GM12865 (cell line): ENCODE results near the gene IPO11.

Experiments used
- DNase-seq: peaks from one replicate; pipeline ENCODE4 v3.0.0; 2010; ENCODE audit warnings: low read depth
- H3K4me3 ChIP-seq: 2 replicates; pipeline ENCODE4 v1.5.1; 2011; ENCODE audit warnings: mild to moderate bottlenecking, low read depth, low read length, control low read depth
- TF ChIP-seq, protein P1 (sequence below): IDR thresholded peaks from 2 replicates; pipeline ENCODE4 v1.5.1; 2011; ENCODE audit warnings: low read length, control low read depth, low read depth, inconsistent platforms; ENCODE audit not compliant: insufficient read depth; ENCODE audit errors: missing control alignments

Gene IPO11

DNA sequence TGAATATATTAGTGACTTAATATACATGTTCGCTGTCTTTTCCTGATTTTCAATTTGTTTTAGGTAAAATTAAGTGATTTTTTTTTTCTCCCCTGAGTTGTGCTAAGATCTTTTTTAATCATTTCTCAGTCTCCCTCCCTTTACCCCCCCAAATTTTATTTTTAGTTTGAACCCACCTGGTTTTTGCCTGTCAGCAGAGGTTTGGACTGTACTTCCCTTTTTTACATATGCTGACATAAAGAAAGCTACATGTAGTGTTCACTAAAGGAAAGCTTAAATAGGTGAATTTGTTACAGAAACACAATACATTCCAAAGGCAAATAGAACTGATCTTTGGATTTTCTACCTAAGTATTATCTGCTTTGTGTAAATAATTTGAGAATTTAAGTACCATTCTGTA, 82.2 kb downstream of the IPO11 start:
- TF ChIP-seq, protein P1, sequence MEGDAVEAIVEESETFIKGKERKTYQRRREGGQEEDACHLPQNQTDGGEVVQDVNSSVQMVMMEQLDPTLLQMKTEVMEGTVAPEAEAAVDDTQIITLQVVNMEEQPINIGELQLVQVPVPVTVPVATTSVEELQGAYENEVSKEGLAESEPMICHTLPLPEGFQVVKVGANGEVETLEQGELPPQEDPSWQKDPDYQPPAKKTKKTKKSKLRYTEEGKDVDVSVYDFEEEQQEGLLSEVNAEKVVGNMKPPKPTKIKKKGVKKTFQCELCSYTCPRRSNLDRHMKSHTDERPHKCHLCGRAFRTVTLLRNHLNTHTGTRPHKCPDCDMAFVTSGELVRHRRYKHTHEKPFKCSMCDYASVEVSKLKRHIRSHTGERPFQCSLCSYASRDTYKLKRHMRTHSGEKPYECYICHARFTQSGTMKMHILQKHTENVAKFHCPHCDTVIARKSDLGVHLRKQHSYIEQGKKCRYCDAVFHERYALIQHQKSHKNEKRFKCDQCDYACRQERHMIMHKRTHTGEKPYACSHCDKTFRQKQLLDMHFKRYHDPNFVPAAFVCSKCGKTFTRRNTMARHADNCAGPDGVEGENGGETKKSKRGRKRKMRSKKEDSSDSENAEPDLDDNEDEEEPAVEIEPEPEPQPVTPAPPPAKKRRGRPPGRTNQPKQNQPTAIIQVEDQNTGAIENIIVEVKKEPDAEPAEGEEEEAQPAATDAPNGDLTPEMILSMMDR: no peak
- no peak for DNase-seq
- no peak overlapping the region for H3K4me3 ChIP-seq

DNA sequence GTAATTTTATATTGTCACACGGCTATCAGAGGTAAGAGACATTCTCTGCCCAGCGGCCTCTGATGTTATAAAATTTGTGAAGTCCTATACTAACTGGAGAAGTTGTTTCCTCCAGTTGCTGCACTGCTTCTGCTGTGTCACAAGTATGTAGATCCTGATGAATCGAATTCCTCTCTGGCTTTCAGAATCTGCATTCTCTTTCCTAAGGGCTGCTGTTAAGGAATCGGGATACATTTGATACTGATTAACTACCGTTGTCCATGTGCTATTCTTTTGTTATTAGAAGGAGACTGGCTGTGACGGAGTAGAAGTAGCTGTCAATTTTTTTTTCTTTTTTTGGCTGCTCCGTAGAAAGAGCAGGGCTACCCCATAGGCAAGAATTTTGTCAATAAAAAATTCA, 84.3 kb downstream of the IPO11 start:
- H3K4me3 ChIP-seq: no peak overlapping the region
- TF ChIP-seq, protein P1: no peak
- no peak for DNase-seq

DNA sequence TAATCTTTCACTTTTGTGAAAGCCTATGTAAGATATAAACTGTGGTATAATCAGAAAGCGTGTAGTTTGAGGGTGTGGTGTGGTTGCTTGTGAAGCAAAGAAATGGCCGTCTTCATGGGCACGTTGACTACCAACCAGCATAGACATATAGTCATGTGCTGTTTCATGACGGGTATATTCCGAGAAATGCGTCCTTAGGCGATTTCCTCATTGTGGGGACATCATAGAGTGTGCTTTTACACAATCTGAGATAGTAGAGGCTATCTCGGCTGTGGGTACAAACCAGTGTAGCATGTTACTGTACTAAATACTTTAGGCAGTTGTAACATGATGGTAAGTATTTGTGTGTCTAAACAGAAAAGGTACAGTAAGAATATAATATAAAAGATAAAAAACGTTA, 86.4 kb downstream of the IPO11 start:
- TF ChIP-seq, protein P1: no peak
- DNase-seq: no peak
- no peak overlapping the region for H3K4me3 ChIP-seq

DNA sequence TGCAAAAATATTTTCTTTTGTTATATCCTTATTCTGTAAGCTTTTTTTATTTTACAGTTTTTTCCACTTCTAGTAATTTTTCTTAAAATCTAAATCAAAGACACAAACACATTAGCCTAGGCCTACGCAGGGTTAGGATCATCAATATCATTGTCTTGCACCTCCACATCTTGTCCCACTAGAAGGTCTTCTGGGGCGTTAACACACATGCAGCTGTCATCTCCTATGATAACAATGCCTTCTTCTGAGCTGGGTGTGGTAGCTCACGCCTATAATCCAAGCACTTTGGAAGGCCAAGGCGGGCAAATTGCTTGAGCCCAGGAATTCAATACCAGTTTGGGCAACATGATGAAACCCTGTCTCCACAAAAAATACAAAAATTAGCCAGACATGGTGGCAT, 87.2 kb downstream of the IPO11 start:
- TF ChIP-seq, protein P1: no peak
- no peak for DNase-seq
- H3K4me3 ChIP-seq: no peak overlapping the region

DNA sequence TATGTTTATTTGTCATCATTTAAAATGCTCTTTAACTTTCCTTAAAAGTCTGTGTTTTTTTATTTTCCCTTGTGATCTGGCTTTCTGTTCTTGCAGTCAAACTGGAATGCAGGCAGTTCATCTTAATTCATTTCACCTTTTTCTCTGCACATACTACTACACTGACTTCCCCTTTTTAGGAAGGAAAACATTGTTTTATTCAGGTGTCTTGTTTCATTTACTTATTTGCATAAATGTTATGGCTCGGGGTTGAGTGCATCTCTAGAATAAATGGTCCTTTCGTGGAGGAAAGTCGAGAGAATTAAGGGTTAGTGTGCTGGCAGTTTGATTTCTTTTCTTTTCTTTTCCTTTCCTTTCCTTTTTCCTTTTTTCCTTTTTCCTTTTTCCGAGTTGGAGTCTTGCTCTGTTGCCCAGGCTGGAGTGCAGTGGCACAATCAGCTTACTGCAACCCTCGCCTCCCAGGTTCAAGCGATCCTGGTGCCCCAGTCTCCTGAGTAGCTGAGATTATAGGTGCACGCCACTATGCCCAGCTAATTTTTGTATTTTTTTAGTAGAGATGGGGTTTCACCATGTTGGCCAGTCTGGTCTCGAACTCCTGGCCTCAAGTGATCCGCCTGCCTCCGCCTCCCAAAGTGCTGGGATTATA, 90.0 kb downstream of the IPO11 start:
- DNase-seq: no peak
- TF ChIP-seq, protein P1: no peak
- H3K4me3 ChIP-seq: no peak overlapping the region

DNA sequence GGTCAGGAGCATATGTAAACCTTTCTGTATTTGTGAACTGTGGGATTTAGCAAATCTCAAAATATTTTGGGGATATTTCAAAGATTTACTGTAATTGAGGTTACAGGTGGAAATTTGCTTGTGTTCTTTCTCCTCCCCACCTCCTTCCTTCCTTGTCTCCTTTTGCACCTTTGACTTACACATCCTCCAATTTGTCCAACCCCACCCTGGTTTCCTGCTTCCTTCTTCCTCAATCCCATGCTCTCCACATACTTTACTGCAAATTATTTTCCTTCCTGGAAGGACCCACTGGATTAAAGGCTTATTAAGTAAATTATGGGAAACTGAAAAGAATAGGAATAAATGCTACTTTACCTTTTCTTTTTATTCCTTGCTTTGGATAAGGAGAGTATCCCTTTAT, 91.6 kb downstream of the IPO11 start:
- TF ChIP-seq, protein P1: no peak
- no peak for DNase-seq

More for the DNA sequence above, 91.6 kb downstream of the IPO11 start:
- no peak overlapping the region for H3K4me3 ChIP-seq
